22Rv1 (cell line): ENCODE results near the gene PARD6G.

Experiments
- CTCF ChIP-seq: fragments of 450-650 bp; IDR thresholded peaks from 2 replicates; pipeline ENCODE4 v1.5.1; 2017; ENCODE audit warnings: mild to moderate bottlenecking
- ZFX ChIP-seq: fragments of 450-650 bp; IDR thresholded peaks from 2 replicates; pipeline ENCODE4 v1.6.1; 2017; ENCODE audit warnings: antibody characterized with exemption, borderline replicate concordance

DNA sequence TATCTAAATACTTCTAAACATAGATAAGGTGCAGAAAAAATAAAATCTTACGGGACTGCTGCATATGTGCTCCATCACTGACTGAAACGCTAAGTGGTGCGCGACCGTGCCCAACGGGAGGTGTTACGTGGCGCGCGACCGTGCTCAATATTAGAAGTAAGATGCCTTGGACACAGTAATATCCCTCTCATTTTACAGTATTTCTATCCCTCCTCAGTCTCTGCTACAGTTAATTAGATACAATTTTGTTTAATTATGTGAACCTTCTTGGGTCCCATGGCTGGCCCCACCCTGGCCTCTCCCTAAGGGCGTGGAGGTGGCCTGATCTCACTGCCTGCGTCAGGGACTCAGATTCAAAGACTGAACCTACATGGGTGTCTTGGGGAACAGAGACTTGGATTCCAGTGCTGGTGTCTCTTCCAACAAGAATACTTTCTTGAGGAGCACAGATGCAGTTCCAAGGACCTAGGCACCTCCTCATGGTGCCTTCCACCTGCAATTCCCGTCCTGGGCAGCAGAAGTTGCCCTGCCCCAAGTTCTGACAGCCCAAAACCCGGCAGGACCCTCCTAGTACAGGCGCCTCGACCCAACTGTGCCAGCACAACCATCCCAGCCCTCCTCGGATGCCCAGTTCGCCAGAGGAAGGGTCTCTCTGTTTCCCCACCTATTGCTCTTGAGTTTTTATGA lies 59.2 kb downstream of the PARD6G start:
- TF ChIP-seq CTCF (no peak), ZFX (no peak)
